Measurements from ENCODE around the gene KCNJ6. TPM values are rescaled to one million over a fixed set of nuclear protein-coding genes. Genes with fewer than 3 reads are reported as not detected.

The KCNJ6 gene
- total and polyA plus RNA-seq, 2 of the 8 experiments (the other 6 are each of a cell fraction or from before 2014, with no cell fraction given) = 0.51 to 1.2 TPM

DNA sequence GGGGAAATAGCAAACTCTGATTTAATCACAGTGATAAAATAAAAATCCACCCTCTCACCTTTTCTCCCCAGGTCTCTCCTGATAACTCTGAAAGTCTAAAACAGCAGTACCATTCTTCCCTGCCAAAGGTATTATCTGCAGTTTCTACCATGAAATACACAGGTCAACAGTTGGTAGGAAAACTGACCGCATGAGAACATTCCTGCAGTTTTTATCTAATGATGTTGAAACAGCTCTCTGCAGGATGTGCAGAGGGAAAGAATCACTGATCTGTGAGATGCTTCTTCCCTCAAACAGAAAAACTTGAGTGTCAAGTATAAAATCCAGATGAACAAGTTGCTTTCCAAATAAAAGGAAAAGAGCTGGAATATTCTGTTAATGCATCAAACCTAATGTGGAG is 39.1 kb downstream of the KCNJ6 start (continued):
- TF ChIP-seq CBX5 (IDR thresholded peaks at IDR 0.05; ENCODE audit: low read depth, low read length) (no peak), SP2 (IDR thresholded peaks at IDR 0.05; ENCODE audit: low read length) (no peak), NANOG (IDR thresholded peaks at IDR 0.05; ENCODE audit: insufficient read depth, low read depth, low read length, poor library complexity, severe bottlenecking) (no peak), BCL11A (IDR thresholded peaks at IDR 0.05; ENCODE audit: low read depth in 2 of 2, low read length in 2 of 2) (no peak), CHD2 (IDR thresholded peaks at IDR 0.05; ENCODE audit: low read length) (no peak)
- TF ChIP-seq, protein P1, sequence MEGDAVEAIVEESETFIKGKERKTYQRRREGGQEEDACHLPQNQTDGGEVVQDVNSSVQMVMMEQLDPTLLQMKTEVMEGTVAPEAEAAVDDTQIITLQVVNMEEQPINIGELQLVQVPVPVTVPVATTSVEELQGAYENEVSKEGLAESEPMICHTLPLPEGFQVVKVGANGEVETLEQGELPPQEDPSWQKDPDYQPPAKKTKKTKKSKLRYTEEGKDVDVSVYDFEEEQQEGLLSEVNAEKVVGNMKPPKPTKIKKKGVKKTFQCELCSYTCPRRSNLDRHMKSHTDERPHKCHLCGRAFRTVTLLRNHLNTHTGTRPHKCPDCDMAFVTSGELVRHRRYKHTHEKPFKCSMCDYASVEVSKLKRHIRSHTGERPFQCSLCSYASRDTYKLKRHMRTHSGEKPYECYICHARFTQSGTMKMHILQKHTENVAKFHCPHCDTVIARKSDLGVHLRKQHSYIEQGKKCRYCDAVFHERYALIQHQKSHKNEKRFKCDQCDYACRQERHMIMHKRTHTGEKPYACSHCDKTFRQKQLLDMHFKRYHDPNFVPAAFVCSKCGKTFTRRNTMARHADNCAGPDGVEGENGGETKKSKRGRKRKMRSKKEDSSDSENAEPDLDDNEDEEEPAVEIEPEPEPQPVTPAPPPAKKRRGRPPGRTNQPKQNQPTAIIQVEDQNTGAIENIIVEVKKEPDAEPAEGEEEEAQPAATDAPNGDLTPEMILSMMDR (IDR thresholded peaks at IDR 0.05; ENCODE audit: control extremely low read depth in 1 of 3, insufficient read depth in 1 of 3, low read depth in 1 of 3, low read length in 3 of 3) = no peak
- TF ChIP-seq, protein P2, sequence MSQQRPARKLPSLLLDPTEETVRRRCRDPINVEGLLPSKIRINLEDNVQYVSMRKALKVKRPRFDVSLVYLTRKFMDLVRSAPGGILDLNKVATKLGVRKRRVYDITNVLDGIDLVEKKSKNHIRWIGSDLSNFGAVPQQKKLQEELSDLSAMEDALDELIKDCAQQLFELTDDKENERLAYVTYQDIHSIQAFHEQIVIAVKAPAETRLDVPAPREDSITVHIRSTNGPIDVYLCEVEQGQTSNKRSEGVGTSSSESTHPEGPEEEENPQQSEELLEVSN (IDR thresholded peaks at IDR 0.05) = no peak
